NT2/D1 (cell line): ENCODE measurements around the gene SCN3A.

ENCODE experiments used
- DNase-seq: peaks from one replicate; pipeline ENCODE4 v3.0.0-alpha.2; 2011; ENCODE audit warnings: low read depth, low spot score
- H3K27me3 ChIP-seq: 2 replicates; pipeline ENCODE4 v1.6.0; 2011; ENCODE audit warnings: mild to moderate bottlenecking; ENCODE audit not compliant: insufficient read length, insufficient read depth
- H3K36me3 ChIP-seq: 2 replicates; pipeline ENCODE4 v1.6.1; 2011; ENCODE audit warnings: mild to moderate bottlenecking, low read length, mixed read lengths; ENCODE audit not compliant: insufficient read depth, insufficient read length
- H3K4me1 ChIP-seq: 2 replicates; pipeline ENCODE4 v1.5.1; 2011; ENCODE audit not compliant: insufficient read depth, insufficient read length
- H3K4me3 ChIP-seq: 2 replicates; pipeline ENCODE4 v1.5.1; 2011; ENCODE audit warnings: low read depth; ENCODE audit not compliant: insufficient read length
- H3K9ac ChIP-seq: 2 replicates; pipeline ENCODE4 v1.6.0; 2011; ENCODE audit warnings: low read depth; ENCODE audit not compliant: insufficient read length
- H3K9me3 ChIP-seq: 2 replicates; pipeline ENCODE4 v1.5.1; 2011; ENCODE audit warnings: mild to moderate bottlenecking, low read length; ENCODE audit not compliant: insufficient read depth
- SUZ12 ChIP-seq: IDR thresholded peaks from 2 replicates; pipeline ENCODE4 v1.6.1; 2011; ENCODE audit not compliant: insufficient read length, insufficient read depth; ENCODE audit errors: extremely low read depth
- YY1 ChIP-seq: IDR thresholded peaks from 2 replicates; pipeline ENCODE4 v1.6.1; 2011; ENCODE audit not compliant: insufficient read length, insufficient read depth
- ZNF274 ChIP-seq: IDR thresholded peaks from 2 replicates; pipeline ENCODE4 v1.6.1; 2011; ENCODE audit warnings: mild to moderate bottlenecking, low read depth, low read length

Gene SCN3A

DNA sequence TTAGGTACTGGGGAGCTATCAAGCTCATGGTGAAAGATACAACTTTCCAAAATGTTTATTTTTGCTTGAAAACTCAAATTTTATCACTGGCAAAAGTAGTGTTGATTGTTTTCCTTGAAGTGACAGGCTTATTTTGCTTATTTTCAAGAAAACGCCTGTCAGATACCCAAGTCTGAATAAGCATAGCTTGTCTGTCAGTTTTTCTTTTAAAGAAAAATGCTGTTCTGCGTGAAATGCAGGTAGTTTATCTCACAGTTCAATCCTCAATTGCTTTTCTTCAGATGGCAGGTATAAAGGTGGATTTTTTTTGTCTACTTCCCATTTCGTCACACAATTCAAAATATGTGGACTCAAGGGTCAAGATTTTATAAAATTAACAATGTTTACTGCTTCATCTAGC lies 145.9 kb downstream of the SCN3A start:
- no peak for TF ChIP-seq YY1
- no peak for TF ChIP-seq SUZ12
- no peak for TF ChIP-seq ZNF274
- no peak for DNase-seq
- Histone ChIP-seq H3K27me3 (no peaks in the 10 kb centered on the region), H3K9ac (no peak overlapping the region), H3K9me3 (no peaks in the 10 kb centered on the region), H3K4me3 (no peak overlapping the region), H3K4me1 (no peaks in the 10 kb centered on the region), H3K36me3 (no peaks in the 10 kb centered on the region)

DNA sequence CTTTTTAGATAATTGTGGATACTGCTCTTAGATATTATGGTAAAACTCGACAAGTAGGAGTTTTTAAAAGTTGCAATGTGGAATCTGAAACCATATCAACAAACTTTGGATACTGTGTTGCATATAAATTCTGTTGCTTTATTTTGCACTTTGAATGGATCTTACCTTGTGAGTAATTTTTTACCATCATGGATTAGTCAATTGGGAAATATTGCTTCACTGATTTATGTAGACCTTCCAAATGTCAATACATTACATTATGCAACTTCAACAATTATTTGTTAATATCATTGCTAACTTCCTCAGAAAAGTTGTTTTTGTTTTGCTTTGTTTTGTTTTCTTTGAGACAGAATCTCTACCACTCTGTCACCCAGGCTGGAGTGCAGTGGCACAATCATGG lies 146.5 kb downstream of the SCN3A start:
- Histone ChIP-seq H3K9ac (no peak overlapping the region), H3K27me3 (no peaks in the 10 kb centered on the region), H3K4me3 (no peak overlapping the region), H3K4me1 (no peaks in the 10 kb centered on the region), H3K9me3 (no peaks in the 10 kb centered on the region), H3K36me3 (no peaks in the 10 kb centered on the region)
- TF ChIP-seq YY1, result no peak
- no peak for TF ChIP-seq SUZ12
- TF ChIP-seq ZNF274, result no peak
- no peak for DNase-seq

DNA sequence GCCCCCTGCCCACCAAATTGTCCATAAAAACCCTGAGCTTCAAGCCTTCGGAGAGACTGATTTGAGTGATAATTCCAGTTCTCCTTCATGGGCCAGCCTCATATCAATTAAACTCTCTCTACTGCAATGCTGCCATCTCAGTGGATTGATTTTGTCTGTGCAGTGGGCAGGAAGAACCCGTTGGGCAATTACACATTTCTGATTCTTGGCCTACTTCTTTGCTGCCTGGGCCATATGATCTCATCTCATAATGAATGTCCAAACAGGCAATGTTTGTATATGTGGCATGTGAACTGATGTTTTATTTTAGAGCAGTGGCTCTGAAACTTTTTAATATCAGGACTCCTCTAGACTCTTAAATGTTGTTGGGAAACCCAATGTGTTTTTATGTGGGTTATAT lies 147.3 kb downstream of the SCN3A start:
- Histone ChIP-seq H3K4me1 (no peaks in the 10 kb centered on the region), H3K9me3 (no peaks in the 10 kb centered on the region), H3K36me3 (no peaks in the 10 kb centered on the region), H3K27me3 (no peaks in the 10 kb centered on the region), H3K9ac (no peak overlapping the region), H3K4me3 (no peak overlapping the region)
- DNase-seq, result no peak
- no peak for TF ChIP-seq SUZ12
- no peak for TF ChIP-seq YY1
- no peak for TF ChIP-seq ZNF274

DNA sequence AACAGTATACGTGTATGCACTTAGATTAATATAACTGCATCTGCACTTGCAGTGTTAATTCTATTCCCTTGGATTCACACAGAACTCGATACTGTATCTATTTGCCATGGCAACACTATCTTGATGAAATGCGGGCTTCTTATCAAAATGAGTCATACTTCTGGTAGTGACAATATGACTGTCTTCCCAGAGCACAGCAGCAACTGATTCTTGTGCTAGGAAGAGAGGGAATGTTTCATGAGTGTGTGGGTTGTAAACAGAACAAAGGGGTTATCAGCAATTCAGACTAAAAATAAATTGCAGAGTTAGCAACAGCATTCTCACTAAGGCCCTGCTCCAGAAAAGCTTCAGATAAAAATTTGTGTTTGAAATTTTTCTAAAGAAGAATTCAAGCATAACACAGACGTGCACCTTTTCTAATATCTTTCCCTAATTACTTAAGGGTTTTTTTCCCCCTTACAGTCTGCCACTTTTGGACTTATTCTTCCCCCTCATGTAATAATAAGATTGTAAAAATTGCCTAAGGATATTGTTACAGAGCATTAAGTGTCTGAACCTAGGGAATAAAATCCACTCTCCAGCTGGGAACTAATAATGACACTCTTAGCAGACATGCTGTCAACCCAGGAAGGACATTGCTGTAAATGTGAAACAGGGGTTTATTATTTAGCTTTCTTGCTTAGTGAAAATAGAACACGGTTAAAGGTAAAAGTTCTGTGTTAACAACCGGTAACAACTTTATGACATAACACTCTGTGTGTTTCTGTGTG lies 148.6 kb downstream of the SCN3A start:
- DNase-seq, result no peak
- H3K36me3 ChIP-seq, result no peaks in the 10 kb centered on the region
- no peak overlapping the region for H3K9ac ChIP-seq
- H3K4me3 ChIP-seq, result no peak overlapping the region
- no peaks in the 10 kb centered on the region for H3K27me3 ChIP-seq
- no peak for TF ChIP-seq SUZ12
- no peak for TF ChIP-seq ZNF274
- no peak for TF ChIP-seq YY1
- H3K4me1 ChIP-seq, result no peaks in the 10 kb centered on the region
- no peaks in the 10 kb centered on the region for H3K9me3 ChIP-seq

DNA sequence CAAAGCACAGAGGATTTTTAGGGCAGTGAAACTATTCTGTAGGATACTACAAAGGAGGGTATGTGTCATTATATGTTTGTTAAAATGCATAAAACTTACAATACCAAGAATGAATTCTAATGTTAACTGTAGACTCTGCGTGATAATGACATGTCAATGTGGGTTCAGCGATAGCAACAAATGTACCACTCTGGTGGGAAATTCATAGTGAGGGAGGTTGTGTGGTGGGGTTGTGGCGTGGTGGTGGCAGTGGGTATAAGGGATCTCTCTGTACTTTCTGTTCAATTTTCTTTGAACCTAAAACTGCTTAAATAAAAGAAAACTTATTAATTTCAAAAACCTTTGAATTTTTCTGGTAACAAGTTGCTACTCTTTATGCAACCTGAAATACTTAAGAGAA lies 149.2 kb downstream of the SCN3A start:
- no peak overlapping the region for H3K4me3 ChIP-seq
- no peak for DNase-seq
- TF ChIP-seq YY1, result no peak
- no peak for TF ChIP-seq SUZ12
- TF ChIP-seq ZNF274, result no peak

DNA sequence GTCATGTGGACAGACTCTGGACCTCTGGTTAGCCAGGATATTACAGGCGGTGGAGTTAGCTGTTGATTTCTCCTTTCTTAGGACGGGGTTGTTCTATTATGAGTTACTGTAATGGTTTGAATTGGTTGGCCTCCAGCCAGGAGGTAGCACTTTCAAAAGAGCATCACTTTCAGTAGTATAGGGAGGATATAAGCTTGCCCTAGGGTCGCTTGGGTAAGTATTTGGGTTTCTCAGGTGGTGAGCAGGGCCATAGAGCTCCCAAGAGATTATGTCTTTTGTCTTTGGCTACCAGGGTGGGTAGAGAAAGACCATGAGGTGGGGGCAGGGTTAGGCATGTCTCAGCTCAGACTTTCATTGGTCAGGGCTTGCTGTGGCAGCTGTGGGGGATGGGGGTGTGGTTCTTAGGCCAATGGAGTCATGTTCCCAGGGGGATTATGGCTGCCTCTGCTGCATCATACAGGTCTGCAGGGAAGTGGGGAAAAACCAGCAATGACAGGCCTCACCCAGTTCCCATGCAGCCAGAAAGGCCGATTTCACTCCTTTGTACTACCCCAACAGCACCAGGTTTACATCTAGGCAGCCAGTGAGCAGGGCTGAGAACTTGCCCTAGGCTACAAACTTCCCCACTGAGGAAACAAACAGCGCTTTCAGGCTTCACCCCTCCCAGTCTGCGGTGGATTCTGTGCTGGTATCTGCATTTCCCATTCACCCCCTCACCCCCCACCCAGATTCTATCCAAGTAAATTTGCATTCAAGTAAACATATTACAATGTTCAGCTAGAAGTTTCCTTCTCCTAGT lies 159.1 kb downstream of the SCN3A start:
- H3K27me3 ChIP-seq, result no peaks in the 10 kb centered on the region
- no peak overlapping the region for H3K4me3 ChIP-seq
- DNase-seq, result peak; percentile 77
- H3K36me3 ChIP-seq, result no peaks in the 10 kb centered on the region
- H3K4me1 ChIP-seq, result no peaks in the 10 kb centered on the region
- no peak overlapping the region for H3K9ac ChIP-seq
- H3K9me3 ChIP-seq, result peaks cover 7% of the 10 kb centered on the region; the same call in 1 of the 2 replicates
- peak; percentile 63 for TF ChIP-seq YY1
- no peak for TF ChIP-seq ZNF274

More for the DNA sequence above, 149.2 kb downstream of the SCN3A start:
- H3K27me3 ChIP-seq, result no peaks in the 10 kb centered on the region
- H3K4me1 ChIP-seq, result no peaks in the 10 kb centered on the region
- no peaks in the 10 kb centered on the region for H3K9me3 ChIP-seq
- H3K36me3 ChIP-seq, result no peaks in the 10 kb centered on the region
- no peak overlapping the region for H3K9ac ChIP-seq
